IMR-90 (cell line): ENCODE results near the gene LEPROT. TPM values are rescaled to one million over a fixed set of nuclear protein-coding genes. Genes with fewer than 3 reads are reported as not detected.

Source experiments
- ATAC-seq: fragments of 200-7000 bp; cut with Tn5 transposase; 2 replicates; pipeline ENCODE4 v1.9.1; 2020; ENCODE audit warnings: low read depth, mild to moderate bottlenecking, moderate library complexity
- BruUV-seq: library from RNA; stranded (reverse); fragments of 400-500 nt; replicated peaks from 2 replicates; lab custom pipeline; 2021; lab: Mats Ljungman, UMichigan
- CTCF ChIA-PET: fragments of 300-600 bp; formaldehyde crosslinking; extraction: SDS; loops from one replicate; lab custom pipeline; 2021; ENCODE audit warnings: antibody characterized with exemption; lab: Yijun Ruan, JAX
- POLR2A ChIA-PET: fragments of 300-600 bp; sonication (Branson Sonifier 250); formaldehyde crosslinking; loops from one replicate; lab custom pipeline; 2022; ENCODE audit warnings: antibody characterized with exemption; ENCODE audit not compliant: unreplicated experiment; lab: Charles Lee
- DNase-seq: peaks from one replicate; pipeline ENCODE4 v3.0.0; 2013
- H2AFZ ChIP-seq: replicated peaks from 2 replicates; pipeline ENCODE3; 2013; ENCODE audit warnings: low read length, mild to moderate bottlenecking; ENCODE audit not compliant: poor library complexity
- H2AK5ac ChIP-seq: 2 replicates; pipeline ENCODE4 v1.6.1; 2013; ENCODE audit warnings: low read depth, low read length, inconsistent platforms
- H2AK9ac ChIP-seq: replicated peaks from 2 replicates; pipeline ENCODE3; 2013; ENCODE audit warnings: mild to moderate bottlenecking, low read depth, low read length, moderate library complexity; ENCODE audit not compliant: poor library complexity
- H2BK120ac ChIP-seq: 2 replicates; pipeline ENCODE4 v1.6.1; 2013; ENCODE audit warnings: low read depth, low read length, inconsistent platforms
- H2BK15ac ChIP-seq: 3 replicates; pipeline ENCODE4 v1.6.1; 2013; ENCODE audit warnings: low read depth, low read length, inconsistent platforms
- H2BK20ac ChIP-seq: 2 replicates; pipeline ENCODE4 v1.6.1; 2013; ENCODE audit warnings: low read depth, mild to moderate bottlenecking, inconsistent platforms, low read length, moderate library complexity
- H2BK5ac ChIP-seq: 2 replicates; pipeline ENCODE4 v1.6.1; 2013; ENCODE audit warnings: mild to moderate bottlenecking, low read depth, low read length, inconsistent platforms; ENCODE audit not compliant: poor library complexity, severe bottlenecking
- H3K14ac ChIP-seq: replicated peaks from 2 replicates; pipeline ENCODE4 v1.6.1; 2013; ENCODE audit warnings: low read depth, low read length, inconsistent platforms
- H3K18ac ChIP-seq: 2 replicates; pipeline ENCODE4 v1.6.1; 2013; ENCODE audit warnings: low read depth, low read length, control low read depth
- H3K23ac ChIP-seq: 2 replicates; pipeline ENCODE4 v1.6.1; 2013; ENCODE audit warnings: low read depth, low read length, inconsistent platforms
- H3K27ac ChIP-seq: 2 replicates; pipeline ENCODE4 v1.5.1; 2013; ENCODE audit warnings: mild to moderate bottlenecking, control low read depth, low read length; ENCODE audit not compliant: insufficient read depth
- H3K27me3 ChIP-seq: 2 replicates; pipeline ENCODE4 v1.6.1; 2013; ENCODE audit warnings: low read length; ENCODE audit not compliant: control insufficient read depth, insufficient read depth
- H3K36me3 ChIP-seq: 2 replicates; pipeline ENCODE4 v1.6.1; 2013; ENCODE audit warnings: low read length, mixed read lengths; ENCODE audit not compliant: control insufficient read depth, insufficient read depth
- H3K4ac ChIP-seq: 2 replicates; pipeline ENCODE4 v1.6.1; 2013; ENCODE audit warnings: low read depth, low read length, inconsistent platforms
- H3K4me1 ChIP-seq: 2 replicates; pipeline ENCODE4 v1.6.1; 2013; ENCODE audit warnings: low read length, mixed read lengths; ENCODE audit not compliant: control insufficient read depth, insufficient read depth
- H3K4me2 ChIP-seq: 2 replicates; pipeline ENCODE4 v1.6.1; 2013; ENCODE audit warnings: low read depth, mild to moderate bottlenecking, control low read depth, low read length, moderate library complexity
- H3K4me3 ChIP-seq: 2 replicates; pipeline ENCODE4 v1.5.1; 2013; ENCODE audit warnings: low read depth, mild to moderate bottlenecking, control low read depth, low read length, moderate library complexity; ENCODE audit not compliant: insufficient read depth
- H3K56ac ChIP-seq: 2 replicates; pipeline ENCODE4 v1.6.1; 2013; ENCODE audit warnings: low read length, inconsistent platforms; ENCODE audit not compliant: insufficient read depth; ENCODE audit errors: extremely low read depth
- H3K79me1 ChIP-seq, 2 experiments: 2 replicates each; pipeline ENCODE4 v1.6.1; 2013; ENCODE audit warnings: low read length in 2 of 2, inconsistent platforms in 1 of 2, low read depth in 1 of 2
- H3K9ac ChIP-seq: 2 replicates; pipeline ENCODE4 v1.6.1; 2013; ENCODE audit warnings: low read depth, low read length, control low read depth
- H3K9me1 ChIP-seq: 2 replicates; pipeline ENCODE4 v1.6.1; 2013; ENCODE audit warnings: low read length, inconsistent platforms; ENCODE audit not compliant: insufficient read depth
- H3K9me3 ChIP-seq: 2 replicates; pipeline ENCODE4 v1.6.1; 2013; ENCODE audit warnings: low read length; ENCODE audit not compliant: control insufficient read depth, insufficient read depth
- H4K20me1 ChIP-seq: 2 replicates; pipeline ENCODE4 v1.6.1; 2013; ENCODE audit warnings: low read length, inconsistent platforms; ENCODE audit not compliant: insufficient read depth
- H4K5ac ChIP-seq: 2 replicates; pipeline ENCODE4 v1.6.1; 2013; ENCODE audit warnings: mild to moderate bottlenecking, low read depth, low read length, control low read depth
- H4K8ac ChIP-seq, 2 experiments: 2 replicates each; pipeline ENCODE4 v1.6.1; 2013; ENCODE audit warnings: low read depth in 2 of 2, low read length in 2 of 2, control low read depth in 1 of 2, inconsistent platforms in 1 of 2
- H4K91ac ChIP-seq: 2 replicates; pipeline ENCODE4 v1.6.1; 2013; ENCODE audit warnings: low read depth, low read length, inconsistent platforms; ENCODE audit not compliant: insufficient read depth
- BHLHE40 ChIP-seq: fragments of 150-350 bp; IDR thresholded peaks from 2 replicates; pipeline ENCODE4 v1.6.1; 2016; ENCODE audit warnings: mild to moderate bottlenecking, low read depth, low read length
- CEBPB ChIP-seq: IDR thresholded peaks from 2 replicates; pipeline ENCODE4 v1.6.1; 2012; ENCODE audit warnings: low read depth, low read length, improper control_type of control experiment
- CHD1 ChIP-seq: IDR thresholded peaks from 2 replicates; pipeline ENCODE4 v1.6.1; 2012; ENCODE audit warnings: low read depth, low read length, improper control_type of control experiment
- CTCF ChIP-seq: conservative IDR thresholded peaks from 2 replicates; pipeline ENCODE4 v1.5.1; 2012; ENCODE audit warnings: mild to moderate bottlenecking, low read depth, low read length, improper control_type of control experiment
- ELK1 ChIP-seq: fragments of 150-350 bp; IDR thresholded peaks from 2 replicates; pipeline ENCODE4 v1.6.1; 2016; ENCODE audit warnings: low read depth, mild to moderate bottlenecking, low read length, moderate library complexity, borderline replicate concordance
- FOS ChIP-seq: fragments of 150-350 bp; IDR thresholded peaks from 2 replicates; pipeline ENCODE4 v1.6.1; 2016; ENCODE audit warnings: low read depth, low read length
- MAZ ChIP-seq: IDR thresholded peaks from 2 replicates; pipeline ENCODE4 v1.6.1; 2012; ENCODE audit warnings: low read depth, mild to moderate bottlenecking, low read length, improper control_type of control experiment, moderate library complexity, borderline replicate concordance
- MXI1 ChIP-seq: IDR thresholded peaks from 2 replicates; pipeline ENCODE4 v1.6.1; 2012; ENCODE audit warnings: low read depth, mild to moderate bottlenecking, low read length, moderate library complexity, borderline replicate concordance
- NFE2L2 ChIP-seq: fragments of 150-350 bp; IDR thresholded peaks from 2 replicates; pipeline ENCODE4 v1.6.1; 2016; ENCODE audit warnings: low read depth, mild to moderate bottlenecking, low read length
- POLR2A ChIP-seq: IDR thresholded peaks from 2 replicates; pipeline ENCODE4 v1.6.1; 2012; ENCODE audit warnings: mild to moderate bottlenecking, low read depth, low read length
- RAD21 ChIP-seq: IDR thresholded peaks from 2 replicates; pipeline ENCODE4 v1.6.1; 2012; ENCODE audit warnings: low read length, improper control_type of control experiment
- RCOR1 ChIP-seq: IDR thresholded peaks from 2 replicates; pipeline ENCODE4 v1.6.1; 2012; ENCODE audit warnings: mild to moderate bottlenecking, low read length, improper control_type of control experiment; ENCODE audit not compliant: insufficient replicate concordance
- RFX5 ChIP-seq: IDR thresholded peaks from 2 replicates; pipeline ENCODE4 v1.8.0; 2012; ENCODE audit warnings: low read depth, mild to moderate bottlenecking, low read length, moderate library complexity
- SMC3 ChIP-seq: fragments of 150-350 bp; IDR thresholded peaks from 2 replicates; pipeline ENCODE4 v1.6.1; 2016; ENCODE audit warnings: low read depth, mild to moderate bottlenecking, antibody characterized with exemption, low read length, moderate library complexity
- USF2 ChIP-seq: fragments of 150-350 bp; IDR thresholded peaks from 2 replicates; pipeline ENCODE4 v1.6.1; 2017; ENCODE audit warnings: mild to moderate bottlenecking, antibody characterized with exemption, low read length, low read depth
- WGBS, 2 experiments: methylation state at CpG; one replicate each; pipeline versions ENCODE4 v1.1.5 to v1.1.7; 2013; ENCODE audit warnings: missing lambda C conversion rate in 2 of 2; ENCODE audit not compliant: insufficient read length in 1 of 2; ENCODE audit errors: extremely low coverage in 2 of 2; 5-methylcytosine and 5-hydroxymethylcytosine counted together
- dilution Hi-C: fragments of 300-500 bp; cut with HindIII; formaldehyde crosslinking; loops from one replicate; pipeline ENCODE4 v1.14.3; 2018; ENCODE audit warnings: low sequenced_read_pairs; ENCODE audit not compliant: unreplicated experiment
- in situ Hi-C: fragments of 300-500 bp; cut with MboI; formaldehyde crosslinking; loops from 3 replicates; pipeline ENCODE4 v1.14.3; 2019; ENCODE audit warnings: low sequenced_read_pairs, inconsistent platforms, mixed read lengths
- intact Hi-C: fragments of 100-400 bp; cut with micrococcal nuclease; formaldehyde crosslinking; loops from 2 replicates; pipeline ENCODE4 v1.10.0; 2022
- polyA plus RNA-seq, 3 experiments: library from polyadenylated mRNA; depleted of rRNA; stranded (reverse); fragments of >200 nt; gene quantifications; 2 replicates each; pipeline ENCODE4 v1.2.3, GENCODE V29; 2012; ENCODE audit warnings: low replicate concordance in 1 of 3
- total RNA-seq: library from RNA; depleted of rRNA; stranded (reverse); fragments of >200 nt; gene quantifications from 2 replicates; pipeline ENCODE4 v1.2.3, GENCODE V29; 2012

The LEPROT gene
- total and polyA plus RNA-seq, 2 of the 4 experiments (the other 2 are of a cell fraction) = 21.0 to 40.2 TPM

GRCh38 chr1:65442442-65442841 lies 22.0 kb downstream of the LEPROT start:
- H3K79me1 ChIP-seq = no peaks in the 10 kb centered on the region
- no peak overlapping the region for H2BK15ac ChIP-seq
- no peak overlapping the region for H2BK20ac ChIP-seq
- POLR2A ChIA-PET = no interaction called here
- dilution Hi-C loops = no loop called here
- no peak overlapping the region for H4K5ac ChIP-seq
- no peak overlapping the region for H4K8ac ChIP-seq
- H3K23ac ChIP-seq = no peak overlapping the region
- TF ChIP-seq MXI1 (no peak), SMC3 (no peak), FOS (no peak), NFE2L2 (no peak), RFX5 (no peak), POLR2A (no peak), RCOR1 (no peak), RAD21 (no peak), USF2 (no peak), BHLHE40 (no peak), CHD1 (no peak), CEBPB (no peak), MAZ (no peak), CTCF (no peak), ELK1 (no peak)
- intact Hi-C loops = no loop called here
- H2AK5ac ChIP-seq = no peak overlapping the region
- no peak overlapping the region for H3K18ac ChIP-seq
- no peaks in the 10 kb centered on the region for H3K27me3 ChIP-seq
- H3K14ac ChIP-seq = no peak overlapping the region
- H2BK5ac ChIP-seq = no peak overlapping the region
- BruUV-seq = no TSS peak
- H3K27ac ChIP-seq = no peak overlapping the region
- H3K9me3 ChIP-seq = no peaks in the 10 kb centered on the region
- CTCF ChIA-PET = no interaction called here
- no peak overlapping the region for H3K4me2 ChIP-seq
- H3K4me3 ChIP-seq = no peak overlapping the region
- no peak overlapping the region for H2AFZ ChIP-seq
- H4K20me1 ChIP-seq = no peaks in the 10 kb centered on the region
- 0 out of 2 replicates have a peak, but pooled peaks cover 3% of the 10 kb centered on the region for H3K9me1 ChIP-seq
- no peaks in the 10 kb centered on the region for H3K36me3 ChIP-seq
- H3K9ac ChIP-seq = no peak overlapping the region
- no peak overlapping the region for H3K4ac ChIP-seq
- ATAC-seq (no peak), DNase-seq (no peak)
- H2AK9ac ChIP-seq = no peak overlapping the region
- no peak overlapping the region for H3K56ac ChIP-seq
- no CpG with 5 or more reads among the region's 1 CpG for WGBS, 2 experiments
- no peak overlapping the region for H2BK120ac ChIP-seq
- H4K91ac ChIP-seq = no peak overlapping the region
- H3K4me1 ChIP-seq = peaks cover 8% of the 10 kb centered on the region
- in situ Hi-C loops = no loop called here
